MV-4-11 (cell line): Measurements from ENCODE around the gene UGCG.
"Not testable (repeated sequence)": the region's sequence is repeated elsewhere in the genome, so short reads cannot be mapped to it uniquely, and the experiment has no call there.

Source experiments
- DNase-seq: peaks from one replicate; lab custom pipeline; 2025; lab: John Stamatoyannopoulos, UW

The UGCG gene

DNA sequence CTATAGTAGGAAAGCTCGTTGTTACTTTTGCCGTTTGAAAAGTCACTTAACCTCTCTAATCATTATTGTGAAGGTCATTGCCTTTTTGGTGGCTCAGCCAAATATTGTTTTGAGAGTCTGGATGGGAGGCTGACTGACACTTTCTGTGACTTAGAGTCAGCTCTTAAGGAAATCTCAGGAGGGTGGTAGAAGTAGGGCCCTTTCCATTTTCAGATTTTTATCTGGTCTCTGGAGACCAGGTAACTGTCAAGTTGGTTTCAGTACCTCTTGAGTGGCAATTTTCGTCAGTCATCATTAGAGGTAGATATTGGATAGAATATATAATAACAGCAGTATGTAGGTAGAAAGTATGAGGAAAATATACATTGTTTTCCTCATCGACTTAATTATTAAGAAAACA, 23.3 kb downstream of the UGCG start:
- no peak for DNase-seq

GRCh38 chr9:111920531-111920930, 23.9 kb downstream of the UGCG start:
- no peak for DNase-seq

GRCh38 chr9:111922324-111923013, 25.9 kb downstream of the UGCG start:
- DNase-seq, result no peak

GRCh38 chr9:111924281-111924680, 27.7 kb downstream of the UGCG start:
- no peak for DNase-seq

DNA sequence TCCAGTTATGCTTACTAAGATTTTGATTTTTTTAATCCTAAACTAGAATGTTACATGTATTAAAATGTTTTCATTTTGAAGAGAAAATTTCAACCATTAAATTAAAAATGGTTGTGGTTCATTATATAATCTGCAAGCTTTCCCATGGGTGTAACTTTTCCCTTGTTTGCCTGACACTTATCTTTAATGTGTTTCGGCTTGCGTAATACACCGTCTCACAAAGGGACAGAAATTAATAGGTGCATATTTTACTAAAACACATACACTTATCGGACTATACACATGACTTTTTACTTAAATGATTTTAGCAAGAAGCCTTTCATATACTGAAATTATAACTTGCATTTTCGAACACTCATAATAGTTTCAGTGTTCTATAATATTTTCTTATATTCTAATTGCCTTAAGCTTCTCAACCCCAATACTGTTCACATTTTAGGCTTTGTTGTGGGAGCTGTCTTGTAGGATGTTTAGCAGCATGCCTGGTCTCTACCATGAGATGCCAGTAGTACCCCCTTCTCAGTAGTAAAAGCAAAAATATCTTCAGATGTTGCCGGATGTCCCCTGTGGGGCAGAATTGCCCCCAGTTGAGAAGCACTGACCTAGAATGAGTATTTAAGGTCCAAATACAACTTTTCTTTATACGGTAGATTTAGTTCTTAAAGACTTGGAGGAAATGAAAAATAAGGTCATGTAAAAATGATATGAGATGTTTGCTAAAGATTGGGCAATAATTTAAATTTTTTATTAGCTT, 28.6 kb downstream of the UGCG start:
- DNase-seq, result no peak

GRCh38 chr9:111925784-111926183, 29.2 kb downstream of the UGCG start:
- DNase-seq, result no peak

GRCh38 chr9:111926421-111926875, 29.8 kb downstream of the UGCG start:
- peak; percentile 97 for DNase-seq

DNA sequence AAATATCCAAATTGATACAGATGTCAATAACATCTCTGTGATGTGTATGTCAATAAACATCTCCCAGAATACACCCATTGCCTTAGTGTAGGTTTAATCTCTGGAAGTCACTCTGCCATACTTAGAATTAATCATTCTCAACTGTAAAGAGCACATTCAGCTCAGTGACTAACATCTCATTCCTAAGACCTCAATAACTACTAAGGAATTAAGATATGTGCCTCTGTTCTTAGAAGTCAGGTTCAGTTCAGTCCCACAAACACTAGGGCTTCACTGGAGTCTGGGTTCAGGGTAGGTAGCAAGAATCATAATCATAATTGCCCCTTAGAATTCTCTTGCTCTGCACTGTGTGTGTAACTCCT, 31.7 kb downstream of the UGCG start:
- DNase-seq, result no peak

DNA sequence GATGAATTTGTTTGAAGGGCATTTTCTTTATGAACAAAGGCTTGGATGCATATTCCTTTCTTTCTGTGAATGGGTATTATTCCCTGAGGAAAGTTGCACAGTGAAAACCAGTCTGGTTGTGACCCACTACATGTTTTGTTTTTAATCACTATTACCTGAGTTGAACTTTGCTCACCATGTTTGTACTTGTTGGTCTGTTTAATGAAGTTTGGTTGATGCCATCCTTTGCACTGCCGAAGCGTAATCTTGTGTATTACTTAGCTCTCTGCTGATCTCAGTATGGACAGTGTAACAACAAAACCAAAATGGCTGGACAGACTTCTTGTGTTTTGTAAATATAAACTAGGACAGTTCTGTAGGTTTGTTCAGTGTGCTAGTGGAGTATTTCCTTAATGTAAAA, 38.1 kb downstream of the UGCG start:
- no peak for DNase-seq

- no peak for DNase-seq
Measured at GRCh38 chr9:111936391-111936790, 39.8 kb downstream of the UGCG start.

- DNase-seq, result peak; percentile 64
Measured at GRCh38 chr9:111937301-111937700, 40.7 kb downstream of the UGCG start.

DNA sequence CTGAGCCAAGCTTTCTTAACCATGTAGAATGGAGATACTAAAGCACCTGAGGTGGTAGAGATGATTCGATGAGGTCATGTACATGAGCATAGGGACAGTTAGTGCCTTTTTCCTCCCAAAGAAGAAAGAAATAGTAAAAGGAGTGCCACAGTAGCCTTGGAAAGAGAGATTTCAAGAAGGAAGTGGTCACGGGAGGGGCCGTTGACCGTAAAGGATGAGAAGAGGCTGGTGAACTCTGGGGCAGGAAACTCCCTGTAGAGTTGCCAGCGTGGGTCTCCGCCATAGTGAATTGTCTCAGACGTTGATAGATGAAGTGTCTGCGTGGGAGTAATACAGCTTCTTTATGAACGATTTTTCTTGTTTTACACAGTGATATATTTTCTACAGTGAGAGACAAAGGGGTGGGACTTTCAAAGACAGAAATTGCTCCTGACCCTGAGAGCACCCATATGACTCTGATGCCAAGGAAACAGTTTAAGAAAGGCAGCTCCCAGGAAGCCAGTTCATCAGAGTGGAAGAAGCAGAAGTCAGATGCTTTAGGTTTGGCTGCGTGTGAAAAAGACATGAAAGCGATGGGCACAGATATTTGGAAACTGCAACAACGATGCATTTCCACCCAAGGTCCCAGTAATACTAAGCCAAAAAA, 41.3 kb downstream of the UGCG start:
- peak; percentile 91 for DNase-seq

DNA sequence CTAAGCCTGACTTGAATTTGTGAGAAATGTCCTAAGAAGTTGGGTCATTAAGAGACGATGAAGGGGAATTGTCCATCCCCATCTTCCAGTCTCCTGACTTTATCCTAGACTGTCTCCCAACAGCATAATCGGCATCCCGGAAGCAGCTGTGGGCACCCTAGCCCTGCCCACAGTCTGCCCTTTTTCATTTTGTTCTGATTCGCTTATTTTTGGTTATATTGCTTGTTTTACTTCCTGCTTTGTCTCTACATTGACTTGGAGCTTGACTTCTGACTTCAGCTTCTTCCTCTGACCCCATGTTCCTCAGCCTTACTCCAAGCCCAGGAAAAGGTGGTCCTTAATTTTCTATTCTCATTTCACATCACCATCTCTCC, 41.8 kb downstream of the UGCG start:
- DNase-seq, result peak; percentile 69

GRCh38 chr9:111939322-111939721, 42.7 kb downstream of the UGCG start:
- DNase-seq, result no peak

- DNase-seq, result peak; percentile 53
Measured at GRCh38 chr9:111940697-111941096, 44.1 kb downstream of the UGCG start.

- no peak for DNase-seq
Measured at GRCh38 chr9:111943200-111943599, 46.6 kb downstream of the UGCG start.

GRCh38 chr9:111943746-111944145, 47.1 kb downstream of the UGCG start:
- no peak for DNase-seq

DNA sequence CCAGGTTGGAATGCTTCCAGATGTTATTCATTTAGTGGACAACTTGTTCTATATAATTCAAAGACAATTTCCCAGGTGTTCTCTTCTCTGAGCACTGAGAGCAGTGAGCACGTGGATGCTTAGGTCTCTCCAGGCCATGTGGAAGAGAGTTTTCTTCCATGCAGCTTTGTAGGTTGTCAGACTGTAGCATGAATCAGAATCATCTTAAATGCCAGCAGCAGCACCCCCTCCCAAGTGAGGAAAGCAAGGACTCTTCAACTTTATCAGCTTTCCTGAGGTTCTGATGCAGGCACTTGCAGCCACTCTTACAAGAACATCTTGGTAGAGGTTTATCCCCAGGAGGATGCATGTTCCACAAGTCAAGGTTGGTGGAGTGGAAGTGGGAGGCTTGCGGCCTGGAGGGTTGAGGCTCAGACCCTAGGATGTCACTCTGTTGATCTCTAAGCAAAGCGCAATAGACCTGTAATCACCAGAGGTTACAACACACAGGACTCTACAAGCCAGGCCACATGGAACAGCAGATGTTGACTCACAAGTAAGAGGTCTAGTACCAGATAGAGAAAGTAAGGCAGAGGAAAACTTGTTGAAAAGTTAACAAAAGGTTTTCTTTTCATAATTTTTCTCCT, 47.7 kb downstream of the UGCG start:
- peak; percentile 91 for DNase-seq

DNA sequence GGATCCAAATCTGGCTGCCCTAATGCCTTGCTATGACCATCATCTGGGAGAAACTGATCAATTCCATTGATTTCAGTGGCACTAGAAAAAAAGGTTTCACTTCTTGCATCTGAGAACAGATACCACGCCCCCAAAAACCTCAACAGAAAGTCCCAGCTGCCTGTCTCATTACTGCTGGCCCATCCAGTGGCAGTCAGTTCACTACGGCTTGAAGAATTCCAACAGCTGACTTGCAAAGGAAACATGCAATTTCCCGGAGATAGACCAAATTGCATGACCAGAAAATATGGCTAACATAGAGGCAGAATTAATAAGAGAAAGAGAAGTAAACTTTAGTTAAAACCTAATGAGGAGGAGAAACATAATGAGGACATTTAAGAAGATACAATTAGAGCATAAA, 48.6 kb downstream of the UGCG start:
- peak; percentile 91 for DNase-seq

GRCh38 chr9:111948109-111948508, 51.5 kb downstream of the UGCG start:
- DNase-seq, result not testable (repeated sequence)

DNA sequence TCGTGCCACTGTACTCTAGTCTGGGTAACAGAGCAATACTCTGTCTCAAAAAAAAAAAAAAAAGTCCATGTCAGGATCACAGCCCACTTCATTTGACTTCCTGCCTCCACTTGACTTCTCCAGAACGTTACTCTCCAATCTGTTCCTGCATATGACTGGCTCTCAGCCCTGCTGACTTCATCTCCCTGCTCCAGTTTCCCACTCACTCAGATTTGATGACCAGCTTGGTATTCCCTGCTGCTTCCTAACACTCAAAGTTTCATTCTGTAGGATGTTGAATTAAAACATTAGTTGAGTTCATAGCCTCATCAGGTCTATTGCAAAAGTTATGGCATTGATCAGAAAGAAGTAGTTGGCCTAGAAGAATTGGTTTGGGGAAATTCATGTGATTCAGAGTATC, 52.3 kb downstream of the UGCG start:
- no peak for DNase-seq

DNA sequence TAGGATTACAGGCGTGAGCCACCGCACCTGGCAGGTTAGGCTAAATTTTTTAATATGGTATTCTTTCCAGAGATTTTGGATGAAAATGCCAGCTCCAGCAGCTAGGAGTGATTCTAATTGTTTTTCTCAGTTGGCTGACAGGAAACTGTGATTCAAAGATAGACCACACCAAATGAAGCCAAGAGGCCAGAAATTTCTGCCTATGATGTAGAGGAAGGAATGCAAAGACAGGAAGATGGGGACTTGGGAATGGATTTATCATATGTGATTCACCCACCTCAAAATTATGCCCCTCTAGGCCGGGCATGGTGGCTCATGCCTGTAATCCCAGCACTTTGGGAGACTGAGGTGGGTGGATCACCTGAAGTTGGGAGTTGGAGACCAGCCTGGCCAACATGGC, 53.3 kb downstream of the UGCG start:
- DNase-seq, result no peak

DNA sequence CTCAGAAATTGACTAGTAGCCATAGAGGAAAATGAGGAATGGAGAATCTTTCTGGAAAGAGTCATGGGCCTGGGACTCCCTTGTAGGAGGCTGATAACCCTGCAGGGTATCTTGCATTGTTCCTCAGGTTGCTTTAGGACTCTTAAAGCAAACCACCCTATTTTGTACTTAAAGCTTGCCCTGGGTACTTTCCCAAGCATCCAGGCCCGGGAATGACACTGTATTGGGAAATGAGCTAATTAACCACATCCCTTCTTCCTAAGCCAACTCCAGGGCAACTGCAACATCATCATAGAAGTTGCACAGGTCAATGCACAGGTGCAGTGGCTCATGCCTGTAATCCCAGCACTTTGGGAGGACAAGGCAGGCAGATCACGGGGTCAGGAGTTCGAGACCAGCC, 55.9 kb downstream of the UGCG start:
- DNase-seq, result no peak
